Liver (tissue), 9 donors: ENCODE results near the gene CHAF1B. TPM values are rescaled to one million over a fixed set of nuclear protein-coding genes. Genes with fewer than 3 reads are reported as not detected.

Experiments used
- DNase-seq: peaks from one replicate; pipeline ENCODE4 v3.0.0-alpha.2; 2017; ENCODE audit warnings: low spot score
- H3K27ac ChIP-seq, 2 donors: one replicate each; pipeline ENCODE4 v1.7.0; 2013; ENCODE audit warnings: inconsistent platforms in 2 of 2, low read length in 2 of 2, control low read depth in 1 of 2, low read depth in 1 of 2, mild to moderate bottlenecking in 1 of 2
- H3K27me3 ChIP-seq, 4 donors: one replicate each; pipeline versions ENCODE4 v1.6.1 to v1.7.0; 2013; ENCODE audit warnings: low read length in 3 of 4, inconsistent platforms in 1 of 4, mild to moderate bottlenecking in 1 of 4, moderate library complexity in 1 of 4; ENCODE audit not compliant: control insufficient read depth in 4 of 4, insufficient read depth in 4 of 4
- H3K36me3 ChIP-seq, 4 donors: one replicate each; pipeline versions ENCODE4 v1.6.1 to v1.7.0; 2013; ENCODE audit warnings: low read length in 3 of 4, mild to moderate bottlenecking in 3 of 4, low read depth in 1 of 4, moderate library complexity in 1 of 4; ENCODE audit not compliant: control insufficient read depth in 4 of 4, insufficient read depth in 3 of 4
- H3K4me1 ChIP-seq, 4 donors: one replicate each; pipeline versions ENCODE4 v1.6.1 to v1.7.0; 2013; ENCODE audit warnings: low read length in 3 of 4, mild to moderate bottlenecking in 3 of 4, moderate library complexity in 1 of 4; ENCODE audit not compliant: control insufficient read depth in 4 of 4, insufficient read depth in 4 of 4
- H3K4me3 ChIP-seq, 3 donors: one replicate each; pipeline versions ENCODE4 v1.6.1 to v1.7.0; 2013; ENCODE audit warnings: low read length in 3 of 3, control low read depth in 1 of 3, low read depth in 1 of 3, mild to moderate bottlenecking in 1 of 3
- H3K9ac ChIP-seq, 2 donors: one replicate each; pipeline ENCODE4 v1.7.0; 2013; ENCODE audit warnings: low read length in 2 of 2, mild to moderate bottlenecking in 2 of 2, moderate library complexity in 2 of 2, control low read depth in 1 of 2, low read depth in 1 of 2
- H3K9me3 ChIP-seq, 4 donors: one replicate each; pipeline versions ENCODE4 v1.6.1 to v1.7.0; 2013; ENCODE audit warnings: low read length in 3 of 4; ENCODE audit not compliant: control insufficient read depth in 4 of 4
- CTCF ChIP-seq: fragments of 150-350 bp; IDR thresholded peaks from 2 replicates; pipeline ENCODE4 v1.5.1; 2017; ENCODE audit warnings: improper control_type of control experiment, low read depth, low read length; ENCODE audit not compliant: missing input control
- EGR1 ChIP-seq, 2 donors: IDR thresholded peaks; 2 replicates each; pipeline ENCODE4 v1.6.1; 2016 to 2018; ENCODE audit warnings: antibody characterized with exemption in 2 of 2, low read depth in 2 of 2
- FOXA1 ChIP-seq: IDR thresholded peaks from 2 replicates; pipeline ENCODE4 v1.6.1; 2016; ENCODE audit warnings: antibody characterized with exemption
- FOXA2 ChIP-seq: IDR thresholded peaks from 2 replicates; pipeline ENCODE4 v1.6.1; 2016; ENCODE audit warnings: antibody characterized with exemption
- GABPA ChIP-seq, 2 donors: IDR thresholded peaks in 1 of 2; conservative IDR thresholded peaks in 1 of 2; 2 replicates each; pipeline ENCODE4 v1.6.1; 2016; ENCODE audit warnings: antibody characterized with exemption in 2 of 2, mild to moderate bottlenecking in 1 of 2, moderate library complexity in 1 of 2
- HNF4A ChIP-seq, 2 donors: conservative IDR thresholded peaks; 2 replicates each; pipeline ENCODE4 v1.6.1; 2016; ENCODE audit warnings: antibody characterized with exemption in 2 of 2, mild to moderate bottlenecking in 2 of 2
- HNF4G ChIP-seq: IDR thresholded peaks from 2 replicates; pipeline ENCODE4 v1.6.1; 2016; ENCODE audit warnings: antibody characterized with exemption
- JUND ChIP-seq, 2 donors: IDR thresholded peaks; 2 replicates each; pipeline ENCODE4 v1.6.1; 2016; ENCODE audit warnings: antibody characterized with exemption in 2 of 2
- NR2F2 ChIP-seq: IDR thresholded peaks from 2 replicates; pipeline ENCODE4 v1.6.1; 2016; ENCODE audit warnings: antibody characterized with exemption
- RAD21 ChIP-seq, 2 donors: IDR thresholded peaks; 2 replicates each; pipeline ENCODE4 v1.6.1; 2016; ENCODE audit warnings: antibody characterized with exemption in 2 of 2, mild to moderate bottlenecking in 2 of 2
- REST ChIP-seq: IDR thresholded peaks from 2 replicates; pipeline ENCODE4 v1.6.1; 2016; ENCODE audit warnings: antibody characterized with exemption, mild to moderate bottlenecking
- RXRA ChIP-seq, 2 donors: IDR thresholded peaks; 2 replicates each; pipeline ENCODE4 v1.6.1; 2017 to 2018; ENCODE audit warnings: antibody characterized with exemption in 2 of 2, mild to moderate bottlenecking in 1 of 2
- SP1 ChIP-seq: IDR thresholded peaks from 2 replicates; pipeline ENCODE4 v1.6.1; 2018; ENCODE audit warnings: antibody characterized with exemption, mild to moderate bottlenecking
- TAF1 ChIP-seq: conservative IDR thresholded peaks from 2 replicates; pipeline ENCODE4 v1.6.1; 2016; ENCODE audit warnings: antibody characterized with exemption, mild to moderate bottlenecking
- YY1 ChIP-seq: IDR thresholded peaks from 2 replicates; pipeline ENCODE4 v1.6.1; 2016; ENCODE audit warnings: antibody characterized with exemption, mild to moderate bottlenecking
- ZBTB33 ChIP-seq: IDR thresholded peaks from 2 replicates; pipeline ENCODE4 v1.6.1; 2016; ENCODE audit warnings: antibody characterized with exemption
- WGBS: extraction: QIAGEN DNeasy Blood & Tissue Kit; methylation state at CpG from one replicate; pipeline ENCODE4 v1.1.7; 2013; 5-methylcytosine and 5-hydroxymethylcytosine counted together
- polyA plus RNA-seq, 2 donors: library from polyadenylated mRNA; stranded (reverse) in 1 of 2; unstranded in 1 of 2; fragments of 200-250 nt in 1 of 2; fragments of >200 nt in 1 of 2; fragmentation: Nextera tagmentation in 1 of 2; extraction: Ambion mirVana in 1 of 2; gene quantifications; one replicate each; pipeline versions ENCODE4 v1.2.1 to v1.2.3, GENCODE V29; 2013 to 2015
- total RNA-seq, 2 donors: library from RNA; depleted of rRNA; stranded (reverse); fragments of >200 nt; gene quantifications; one replicate each; pipeline ENCODE4 v1.2.3, GENCODE V29; 2014
- TF ChIP-seq, protein P1 (sequence below): IDR thresholded peaks from 2 replicates; pipeline ENCODE4 v1.6.1; 2016; ENCODE audit warnings: antibody characterized with exemption
- TF ChIP-seq, protein P2 (sequence below): IDR thresholded peaks from 2 replicates; pipeline ENCODE4 v1.6.1; 2016; ENCODE audit warnings: antibody characterized with exemption
- donor health status: healthy.
- donor health status: healthy.
- donor health status: healthy.
- donor health status: healthy.
- donor health status: healthy.

CHAF1B gene
- total and polyA plus RNA-seq, 4 donors, result 0.33 to 2.7 (median 0.49) TPM

- no peaks in the 10 kb centered on the region for H3K4me1 ChIP-seq
- H3K9me3 ChIP-seq, result no peaks in the 10 kb centered on the region
- no peaks in the 10 kb centered on the region for H3K36me3 ChIP-seq
- no peak overlapping the region for H3K9ac ChIP-seq
- H3K4me3 ChIP-seq, result no peak overlapping the region
- WGBS, result 95% methylated on average over 6 of the region's 6 CpGs
- no peak for TF ChIP-seq HNF4A (conservative IDR thresholded peaks at IDR 0.05)
- TF ChIP-seq RXRA (IDR thresholded peaks at IDR 0.05), result no peak
- no peaks in the 10 kb centered on the region for H3K27me3 ChIP-seq
- DNase-seq, result no peak
- H3K27ac ChIP-seq, result no peak overlapping the region
These were observed 49.0 kb downstream of the CHAF1B start for GRCh38 chr21:36434144-36434543.

DNA sequence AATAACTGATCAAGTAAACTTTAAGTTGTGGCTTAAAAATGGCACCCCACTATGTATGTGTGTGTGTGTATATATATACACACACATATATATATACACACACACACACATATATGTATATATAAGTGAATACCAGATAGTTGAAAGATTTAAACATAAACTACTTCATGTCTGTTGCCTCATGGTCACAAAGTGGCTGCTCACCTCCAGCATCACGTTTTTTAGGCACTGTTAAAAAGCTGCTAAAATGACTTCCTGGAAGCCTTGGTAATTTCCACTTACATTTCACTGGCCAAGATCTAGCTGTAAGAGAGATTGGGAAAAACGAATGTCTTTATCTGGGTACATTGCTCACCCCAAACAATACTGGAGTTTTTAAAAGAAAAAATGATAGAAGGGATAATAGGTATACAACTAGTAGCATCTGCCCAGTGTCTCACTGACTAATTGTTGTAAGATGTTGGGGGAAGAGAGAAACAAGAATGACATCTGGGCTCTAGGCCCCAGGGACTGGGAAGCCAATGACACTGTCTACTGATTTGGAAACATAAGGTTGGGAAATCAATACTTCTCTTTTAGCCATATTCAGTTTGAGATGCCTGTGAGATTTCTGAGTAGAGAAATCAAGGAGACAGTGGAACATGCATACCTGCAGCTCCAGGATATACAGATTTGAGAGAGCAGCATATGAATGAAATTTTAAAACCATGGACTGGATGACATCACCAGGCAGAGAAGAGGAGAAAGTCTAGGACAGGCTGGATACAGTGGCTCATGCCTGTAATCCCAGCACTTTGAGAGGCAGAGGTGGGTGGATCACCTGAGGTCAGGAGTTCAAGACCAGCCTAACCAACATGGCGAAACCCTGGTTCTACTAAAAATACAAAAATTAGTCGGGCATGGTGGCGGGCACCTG, 51.9 kb downstream of the CHAF1B start:
- Histone ChIP-seq H3K9ac (no peak overlapping the region), H3K9me3 (no peaks in the 10 kb centered on the region), H3K36me3 (no peaks in the 10 kb centered on the region), H3K4me1 (no peaks in the 10 kb centered on the region), H3K4me3 (no peak overlapping the region), H3K27ac (no peak overlapping the region), H3K27me3 (no peaks in the 10 kb centered on the region)
- TF ChIP-seq EGR1 (IDR thresholded peaks at IDR 0.05; ENCODE audit: low read depth in 2 of 2) (no peak), TAF1 (no peak), FOXA1 (no peak), GABPA (IDR thresholded peaks at IDR 0.05 in 1 of 2, conservative IDR thresholded peaks at IDR 0.05 in 1 of 2) (no peak), FOXA2 (no peak), HNF4G (no peak), JUND (IDR thresholded peaks at IDR 0.05) (no peak)
- no peak for DNase-seq
- 86% methylated on average over 5 of the region's 5 CpGs for WGBS

- Histone ChIP-seq H3K27ac (no peak overlapping the region), H3K4me1 (no peaks in the 10 kb centered on the region), H3K4me3 (no peak overlapping the region), H3K36me3 (no peaks in the 10 kb centered on the region), H3K9ac (no peak overlapping the region), H3K27me3 (no peaks in the 10 kb centered on the region), H3K9me3 (no peaks in the 10 kb centered on the region)
- DNase-seq, result no peak
- TF ChIP-seq CTCF (no peak), JUND (IDR thresholded peaks at IDR 0.05) (no peak), HNF4A (conservative IDR thresholded peaks at IDR 0.05) (no peak), FOXA1 (no peak), ZBTB33 (no peak), HNF4G (no peak), FOXA2 (no peak), SP1 (no peak), RAD21 (IDR thresholded peaks at IDR 0.05) (no peak), RXRA (IDR thresholded peaks at IDR 0.05) (no peak), NR2F2 (no peak), TAF1 (no peak), EGR1 (IDR thresholded peaks at IDR 0.05; ENCODE audit: low read depth in 2 of 2) (no peak), REST (no peak), YY1 (no peak), GABPA (IDR thresholded peaks at IDR 0.05 in 1 of 2, conservative IDR thresholded peaks at IDR 0.05 in 1 of 2) (no peak)
- TF ChIP-seq, protein P1, sequence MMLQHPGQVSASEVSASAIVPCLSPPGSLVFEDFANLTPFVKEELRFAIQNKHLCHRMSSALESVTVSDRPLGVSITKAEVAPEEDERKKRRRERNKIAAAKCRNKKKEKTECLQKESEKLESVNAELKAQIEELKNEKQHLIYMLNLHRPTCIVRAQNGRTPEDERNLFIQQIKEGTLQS, result no peak
- TF ChIP-seq, protein P2, sequence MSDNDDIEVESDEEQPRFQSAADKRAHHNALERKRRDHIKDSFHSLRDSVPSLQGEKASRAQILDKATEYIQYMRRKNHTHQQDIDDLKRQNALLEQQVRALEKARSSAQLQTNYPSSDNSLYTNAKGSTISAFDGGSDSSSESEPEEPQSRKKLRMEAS, result no peak
- WGBS, result 38% methylated on average over 6 of the region's 6 CpGs
These were observed 52.5 kb downstream of the CHAF1B start for GRCh38 chr21:36437745-36438128.
